IPS-20b (cell line): ENCODE results near the gene B4GAT1.
"Not testable (repeated sequence)": the region's sequence is repeated elsewhere in the genome, so short reads cannot be mapped to it uniquely, and the experiment has no call there.

Experiments used
- H3K27ac ChIP-seq: one replicate; pipeline ENCODE4 v1.5.1; 2013; ENCODE audit warnings: low read length
- H3K27me3 ChIP-seq: 2 replicates; pipeline ENCODE4 v1.6.1; 2013; ENCODE audit warnings: mild to moderate bottlenecking, low read length, inconsistent platforms; ENCODE audit not compliant: insufficient read depth
- H3K36me3 ChIP-seq: 2 replicates; pipeline ENCODE4 v1.6.1; 2013; ENCODE audit warnings: low read depth, mild to moderate bottlenecking, inconsistent platforms, low read length, moderate library complexity; ENCODE audit not compliant: insufficient read depth
- H3K4me1 ChIP-seq: 2 replicates; pipeline ENCODE4 v1.6.1; 2013; ENCODE audit warnings: mild to moderate bottlenecking, control low read depth, inconsistent platforms, low read length, moderate library complexity; ENCODE audit not compliant: insufficient read depth
- H3K4me3 ChIP-seq: 2 replicates; pipeline ENCODE4 v1.5.1; 2013; ENCODE audit warnings: mild to moderate bottlenecking, low read length, inconsistent platforms
- H3K9ac ChIP-seq: 2 replicates; pipeline ENCODE4 v1.6.1; 2013; ENCODE audit warnings: low read depth, mild to moderate bottlenecking, inconsistent platforms, low read length, moderate library complexity
- H3K9me3 ChIP-seq: 2 replicates; pipeline ENCODE4 v1.6.1; 2013; ENCODE audit warnings: mild to moderate bottlenecking, low read depth, low read length, inconsistent platforms; ENCODE audit not compliant: insufficient read depth

Gene B4GAT1

GRCh38 chr11:66325263-66325671 lies 22.2 kb downstream of the B4GAT1 start:
- no peaks in the 10 kb centered on the region for H3K9me3 ChIP-seq
- H3K4me3 ChIP-seq: no peak overlapping the region
- no peak overlapping the region for H3K27ac ChIP-seq
- peaks cover 11% of the 10 kb centered on the region for H3K27me3 ChIP-seq
- H3K36me3 ChIP-seq: no peaks in the 10 kb centered on the region
- H3K9ac ChIP-seq: no peak overlapping the region
- peaks cover 4% of the 10 kb centered on the region; the same call in 1 of the 2 replicates for H3K4me1 ChIP-seq

DNA sequence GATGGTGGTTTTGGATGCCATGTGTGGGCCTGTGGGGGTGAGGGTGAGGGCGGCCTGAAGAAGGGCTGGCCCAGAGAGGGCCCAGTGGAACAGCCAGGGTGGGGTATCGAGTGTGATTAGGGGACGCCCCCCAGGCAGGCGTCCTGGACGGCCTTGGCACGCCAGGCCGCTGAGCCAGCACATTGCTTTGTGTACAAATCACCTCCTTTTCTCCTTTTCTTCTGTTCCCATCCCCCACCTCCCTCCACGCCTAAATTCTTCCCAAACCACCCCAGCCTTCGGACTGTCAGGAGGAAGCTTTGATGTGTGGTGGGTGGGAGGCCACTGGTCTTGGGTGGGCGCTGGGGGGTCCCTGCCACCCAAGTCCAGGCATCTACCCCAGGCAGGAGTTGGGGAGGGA lies 22.8 kb downstream of the B4GAT1 start:
- Histone ChIP-seq H3K27ac (no peak overlapping the region), H3K4me3 (no peak overlapping the region), H3K9ac (no peak overlapping the region), H3K9me3 (no peaks in the 10 kb centered on the region), H3K36me3 (no peaks in the 10 kb centered on the region), H3K4me1 (peaks cover 4% of the 10 kb centered on the region; the same call in 1 of the 2 replicates), H3K27me3 (peaks cover 11% of the 10 kb centered on the region)

- Histone ChIP-seq H3K36me3 (no peaks in the 10 kb centered on the region), H3K27ac (no peak overlapping the region), H3K27me3 (peaks cover 11% of the 10 kb centered on the region), H3K9me3 (no peaks in the 10 kb centered on the region), H3K4me3 (no peak overlapping the region), H3K9ac (no peak overlapping the region), H3K4me1 (peaks cover 3% of the 10 kb centered on the region; the same call in 1 of the 2 replicates)
These were observed 23.7 kb downstream of the B4GAT1 start for GRCh38 chr11:66323684-66324083.

DNA sequence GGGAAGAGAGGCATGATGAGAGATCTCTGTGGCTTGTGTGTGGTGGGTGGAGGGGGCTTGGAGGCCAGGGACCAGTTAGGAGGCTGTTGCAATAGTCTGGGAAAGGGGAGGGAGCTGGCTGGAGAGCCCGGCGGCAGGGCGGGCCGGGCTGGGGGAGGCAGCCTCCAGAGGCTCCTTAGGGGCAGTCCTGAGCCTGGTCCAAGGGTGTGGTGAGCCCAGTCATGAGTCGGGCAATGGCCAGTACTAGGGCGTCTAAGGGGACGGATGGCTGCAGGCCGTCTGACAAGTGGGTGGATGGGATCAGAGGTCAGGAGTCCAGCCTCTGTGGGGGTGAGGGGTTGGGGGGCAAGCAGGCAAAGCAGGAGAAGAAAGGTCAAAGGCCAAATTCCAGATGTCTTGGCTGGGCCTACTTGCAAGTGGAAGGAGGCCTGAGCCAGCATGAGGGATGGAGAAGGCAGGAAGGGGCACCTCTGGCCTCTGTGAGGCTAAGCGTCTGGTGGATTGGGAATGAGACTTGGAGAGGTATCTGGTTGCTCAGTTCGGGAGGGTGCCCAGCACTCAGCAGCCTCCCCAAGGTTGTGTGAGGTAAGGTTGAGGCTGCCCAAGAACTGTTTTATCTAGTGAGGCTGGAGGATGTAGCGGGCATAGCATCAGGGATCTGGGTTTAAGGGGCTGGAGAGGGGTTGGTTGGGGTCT lies 24.5 kb downstream of the B4GAT1 start:
- no peak overlapping the region for H3K4me3 ChIP-seq
- no peak overlapping the region for H3K9ac ChIP-seq
- peaks cover 8% of the 10 kb centered on the region for H3K27me3 ChIP-seq
- H3K9me3 ChIP-seq: no peaks in the 10 kb centered on the region
- no peaks in the 10 kb centered on the region for H3K36me3 ChIP-seq
- H3K27ac ChIP-seq: no peak overlapping the region
- H3K4me1 ChIP-seq: peaks cover 7% of the 10 kb centered on the region

DNA sequence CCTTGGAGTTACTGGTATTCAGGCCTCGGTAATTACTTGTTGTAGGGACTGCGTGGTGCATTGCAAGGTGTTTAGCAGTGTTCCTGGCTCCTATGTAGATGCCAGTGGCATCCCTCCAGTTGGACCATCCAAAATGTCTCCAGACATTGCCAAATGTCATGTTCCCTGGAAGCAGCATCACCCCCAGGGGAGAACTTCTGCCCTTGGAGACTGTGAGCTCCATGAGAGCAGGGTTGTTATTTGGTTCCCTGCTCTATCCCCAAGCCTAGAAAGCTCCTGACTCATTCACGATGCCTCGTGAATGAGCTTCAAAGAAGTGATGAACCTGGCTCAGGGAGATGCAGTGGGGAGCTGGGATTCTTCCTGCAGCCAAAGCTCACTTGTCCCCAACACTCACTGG lies 25.8 kb downstream of the B4GAT1 start:
- no peaks in the 10 kb centered on the region for H3K36me3 ChIP-seq
- 0 out of 2 replicates have a peak, but pooled peaks cover 1% of the 10 kb centered on the region for H3K27me3 ChIP-seq
- no peaks in the 10 kb centered on the region for H3K9me3 ChIP-seq
- no peak overlapping the region for H3K4me3 ChIP-seq
- H3K4me1 ChIP-seq: peaks cover 14% of the 10 kb centered on the region
- H3K27ac ChIP-seq: no peak overlapping the region
- H3K9ac ChIP-seq: no peak overlapping the region

DNA sequence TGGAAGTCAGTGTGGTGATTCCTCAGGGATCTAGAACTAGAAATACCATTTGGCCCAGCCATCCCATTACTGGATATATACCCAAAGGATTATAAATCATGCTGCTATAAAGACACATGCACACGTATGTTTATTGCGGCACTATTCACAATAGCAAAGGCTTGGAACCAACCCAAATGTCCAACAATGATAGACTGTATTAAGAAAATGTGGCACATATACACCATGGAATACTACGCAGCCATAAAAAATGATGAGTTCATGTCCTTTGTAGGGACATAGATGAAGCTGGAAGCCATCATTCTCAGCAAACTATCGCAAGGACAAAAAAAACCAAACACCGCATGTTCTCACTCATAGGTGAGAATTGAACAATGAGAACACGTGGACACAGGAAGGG lies 26.7 kb downstream of the B4GAT1 start:
- not testable (repeated sequence) for H3K4me3 ChIP-seq, H3K27me3 ChIP-seq, H3K9me3 ChIP-seq, H3K27ac ChIP-seq, H3K9ac ChIP-seq, H3K36me3 ChIP-seq
- peaks cover 14% of the 10 kb centered on the region for H3K4me1 ChIP-seq

GRCh38 chr11:66320289-66320688 lies 27.1 kb downstream of the B4GAT1 start:
- Histone ChIP-seq H3K27me3 (peaks cover 14% of the 10 kb centered on the region), H3K4me1 (peaks cover 14% of the 10 kb centered on the region)
- not testable (repeated sequence) for H3K4me3 ChIP-seq

GRCh38 chr11:66318600-66318970 lies 28.8 kb downstream of the B4GAT1 start:
- peaks cover 19% of the 10 kb centered on the region for H3K4me1 ChIP-seq
- H3K4me3 ChIP-seq: no peak overlapping the region
- H3K27ac ChIP-seq: peak overlapping the region; percentile 34

More at GRCh38 chr11:66320289-66320688, 27.1 kb downstream of the B4GAT1 start:
- not testable (repeated sequence) for H3K9me3 ChIP-seq, H3K9ac ChIP-seq, H3K36me3 ChIP-seq, H3K27ac ChIP-seq

GRCh38 chr11:66317723-66318599 lies 29.5 kb downstream of the B4GAT1 start:
- H3K27ac ChIP-seq: peak overlapping the region; percentile 34
- H3K36me3 ChIP-seq: no peaks in the 10 kb centered on the region
- peaks cover 14% of the 10 kb centered on the region for H3K27me3 ChIP-seq
- H3K9ac ChIP-seq: peak overlapping the region; percentile 55; the same call in 1 of the 2 replicates
- peak overlapping the region; percentile 12; the same call in 1 of the 2 replicates for H3K4me3 ChIP-seq
- no peaks in the 10 kb centered on the region for H3K9me3 ChIP-seq
- H3K4me1 ChIP-seq: peaks cover 19% of the 10 kb centered on the region

More at GRCh38 chr11:66318600-66318970, 28.8 kb downstream of the B4GAT1 start:
- Histone ChIP-seq H3K9ac (peak overlapping the region; percentile 55; the same call in 1 of the 2 replicates), H3K27me3 (peaks cover 14% of the 10 kb centered on the region), H3K9me3 (no peaks in the 10 kb centered on the region), H3K36me3 (no peaks in the 10 kb centered on the region)

GRCh38 chr11:66317322-66317722 lies 30.1 kb downstream of the B4GAT1 start:
- H3K36me3 ChIP-seq: no peaks in the 10 kb centered on the region
- peak overlapping the region; percentile 55; the same call in 1 of the 2 replicates for H3K9ac ChIP-seq
- H3K4me3 ChIP-seq: peak overlapping the region; percentile 12; the same call in 1 of the 2 replicates
- peaks cover 14% of the 10 kb centered on the region for H3K27me3 ChIP-seq
- peak overlapping the region; percentile 34 for H3K27ac ChIP-seq
- H3K9me3 ChIP-seq: no peaks in the 10 kb centered on the region
- H3K4me1 ChIP-seq: peaks cover 19% of the 10 kb centered on the region

GRCh38 chr11:66316849-66317251 lies 30.6 kb downstream of the B4GAT1 start, which contains the start of gene CD248:
Gene CD248, minus strand, starts transcription at chr11:66317044. Its CDS starts 17 bp downstream, at chr11:66317027.
- Histone ChIP-seq H3K9ac (peak within 1 kb of the TSS; percentile 55; the same call in 1 of the 2 replicates), H3K36me3 (no peaks in the 10 kb centered on the region), H3K27ac (peak within 1 kb of the TSS; percentile 34), H3K4me1 (peaks cover 19% of the 10 kb centered on the region), H3K27me3 (peaks cover 14% of the 10 kb centered on the region), H3K4me3 (peak within 1 kb of the TSS; percentile 12; the same call in 1 of the 2 replicates), H3K9me3 (no peaks in the 10 kb centered on the region)
